Left kidney (tissue), 2 donors: ENCODE data around the gene LRFN2. TPM values are rescaled to one million over a fixed set of nuclear protein-coding genes. Genes with fewer than 3 reads are reported as not detected.

ENCODE experiments used
- DNase-seq: peaks from one replicate; pipeline ENCODE4 v3.0.0-alpha.2; 2013
- polyA plus RNA-seq: library from polyadenylated mRNA; unstranded; fragments of 120-200 nt; gene quantifications from one replicate; pipeline ENCODE4 v1.2.1, GENCODE V29; 2013; ENCODE audit not compliant: insufficient read length

Gene LRFN2
- polyA plus RNA-seq, 1 donor: 0.81 TPM

GRCh38 chr6:40432982-40433381 is 154.2 kb downstream of the LRFN2 start:
- no peak for DNase-seq

- no peak for DNase-seq
Measured at GRCh38 chr6:40431706-40432105, 155.5 kb downstream of the LRFN2 start.

GRCh38 chr6:40427196-40427595 is 160.0 kb downstream of the LRFN2 start:
- no peak for DNase-seq

DNA sequence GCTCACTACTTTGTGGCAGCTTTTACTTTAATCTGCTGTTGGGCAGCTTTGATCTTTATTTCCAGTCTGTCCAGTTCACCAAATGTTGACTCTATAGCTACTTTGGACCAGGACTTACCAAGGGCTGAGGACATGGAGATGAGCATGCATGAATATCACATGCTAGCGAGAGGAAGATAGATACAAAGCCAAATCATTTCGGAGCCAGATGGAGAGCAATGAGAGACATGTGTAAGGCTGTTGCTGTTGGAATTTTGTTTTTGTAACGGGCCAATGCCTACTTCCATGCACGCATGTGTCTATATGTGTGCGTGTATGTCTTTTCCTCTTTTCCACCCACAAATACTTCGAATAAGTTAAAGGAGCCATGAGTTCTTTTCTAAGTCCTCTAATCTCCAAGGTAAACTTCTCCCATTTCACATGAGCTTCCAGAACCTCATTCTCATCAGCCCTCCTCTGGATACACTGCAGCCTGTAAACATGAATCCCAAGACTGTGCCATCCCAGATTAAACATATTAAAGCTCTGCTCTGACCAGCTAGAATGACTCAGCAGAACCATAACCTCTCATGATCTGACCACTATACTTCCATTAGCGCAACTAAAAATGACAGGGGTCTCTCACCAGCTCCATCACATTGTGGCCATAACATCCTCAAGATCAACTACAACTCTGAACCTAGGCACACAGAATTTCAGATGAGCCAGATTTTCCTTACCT is 160.7 kb downstream of the LRFN2 start:
- DNase-seq: no peak

- peak; percentile 31 for DNase-seq
Measured at GRCh38 chr6:40425192-40425919, 161.8 kb downstream of the LRFN2 start.

GRCh38 chr6:40422046-40422445 is 165.1 kb downstream of the LRFN2 start:
- no peak for DNase-seq

GRCh38 chr6:40419946-40420728 is 167.0 kb downstream of the LRFN2 start:
- DNase-seq: no peak

DNA sequence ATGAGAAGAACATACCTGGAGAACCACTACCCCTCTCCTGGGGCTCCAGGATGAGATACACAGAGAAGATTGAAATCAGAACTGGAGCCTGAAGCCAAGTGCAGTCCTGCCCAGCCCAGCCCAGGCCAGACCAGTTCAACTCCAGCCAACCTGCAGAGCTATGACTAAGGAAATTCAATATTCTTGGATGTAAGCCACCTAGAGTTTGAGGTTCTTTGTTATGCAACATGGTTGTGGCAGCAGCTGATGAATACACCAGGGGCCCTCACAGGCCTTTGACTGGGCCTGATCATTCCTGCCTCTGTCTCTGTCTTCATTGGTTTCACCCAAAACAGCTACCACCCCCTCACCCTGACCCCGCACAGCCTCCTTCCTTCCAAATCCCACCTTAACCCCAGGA is 167.8 kb downstream of the LRFN2 start:
- DNase-seq: no peak

- DNase-seq: no peak
Measured at GRCh38 chr6:40417031-40417430, 170.1 kb downstream of the LRFN2 start.

DNA sequence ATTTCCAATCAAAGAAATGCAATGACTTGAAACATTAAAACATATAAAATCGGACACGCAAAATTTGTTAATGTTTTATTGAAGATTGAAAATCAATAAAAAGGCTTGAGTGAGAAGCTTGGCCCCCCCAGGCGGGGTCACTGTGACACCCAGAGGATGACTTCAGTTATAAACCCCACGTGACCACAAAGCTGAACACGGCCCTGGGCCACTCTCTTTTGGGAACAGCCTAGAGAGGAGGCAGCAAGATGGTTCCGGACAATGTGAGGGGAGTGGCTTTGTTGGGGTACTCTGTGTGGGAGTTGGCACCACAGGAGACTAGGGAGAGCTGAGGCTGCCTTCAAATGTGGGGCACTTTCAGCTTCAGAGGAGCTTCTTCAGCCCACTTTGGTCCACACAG is 172.5 kb downstream of the LRFN2 start:
- DNase-seq: no peak

- peak; percentile 32 for DNase-seq
Measured at GRCh38 chr6:40413239-40413638, 173.9 kb downstream of the LRFN2 start.

DNA sequence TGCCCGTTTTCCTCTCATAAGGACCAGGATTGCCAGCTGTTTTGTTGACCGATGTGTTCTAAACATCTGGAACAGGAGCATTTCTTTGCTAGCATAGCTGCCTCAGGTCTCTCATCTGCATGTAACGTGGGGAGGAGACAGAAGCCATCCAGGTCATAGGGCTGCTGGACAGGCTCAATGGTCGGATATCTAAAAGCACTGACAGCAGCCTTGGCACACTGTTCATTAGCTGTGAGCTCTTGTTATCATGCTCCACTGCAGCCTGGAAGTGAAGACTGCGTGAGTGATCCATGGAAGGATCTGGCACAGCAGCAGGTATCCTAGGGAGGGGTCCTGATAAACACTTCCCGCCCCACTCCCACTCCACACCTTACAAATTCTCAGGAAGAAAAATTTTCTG is 175.3 kb downstream of the LRFN2 start:
- no peak for DNase-seq

DNA sequence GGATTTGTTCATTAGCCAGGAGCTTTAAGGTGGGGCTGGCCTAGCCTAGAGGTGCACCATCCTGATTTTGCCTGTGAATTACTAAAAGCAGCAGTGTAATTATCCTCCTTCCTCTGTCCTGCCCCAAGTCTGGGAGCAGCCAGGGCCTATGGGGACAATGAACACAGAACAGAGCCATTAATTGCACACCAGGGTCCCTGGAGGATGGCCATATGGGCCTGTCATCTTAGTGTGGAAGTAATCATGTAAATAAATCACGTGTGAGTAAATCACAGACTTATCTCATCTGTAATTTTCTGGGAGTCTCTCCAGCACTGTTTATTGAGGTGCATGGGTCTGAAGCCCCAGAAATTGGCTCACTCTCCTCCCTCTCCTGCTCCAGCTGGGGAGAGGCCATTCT is 176.3 kb downstream of the LRFN2 start:
- no peak for DNase-seq

DNA sequence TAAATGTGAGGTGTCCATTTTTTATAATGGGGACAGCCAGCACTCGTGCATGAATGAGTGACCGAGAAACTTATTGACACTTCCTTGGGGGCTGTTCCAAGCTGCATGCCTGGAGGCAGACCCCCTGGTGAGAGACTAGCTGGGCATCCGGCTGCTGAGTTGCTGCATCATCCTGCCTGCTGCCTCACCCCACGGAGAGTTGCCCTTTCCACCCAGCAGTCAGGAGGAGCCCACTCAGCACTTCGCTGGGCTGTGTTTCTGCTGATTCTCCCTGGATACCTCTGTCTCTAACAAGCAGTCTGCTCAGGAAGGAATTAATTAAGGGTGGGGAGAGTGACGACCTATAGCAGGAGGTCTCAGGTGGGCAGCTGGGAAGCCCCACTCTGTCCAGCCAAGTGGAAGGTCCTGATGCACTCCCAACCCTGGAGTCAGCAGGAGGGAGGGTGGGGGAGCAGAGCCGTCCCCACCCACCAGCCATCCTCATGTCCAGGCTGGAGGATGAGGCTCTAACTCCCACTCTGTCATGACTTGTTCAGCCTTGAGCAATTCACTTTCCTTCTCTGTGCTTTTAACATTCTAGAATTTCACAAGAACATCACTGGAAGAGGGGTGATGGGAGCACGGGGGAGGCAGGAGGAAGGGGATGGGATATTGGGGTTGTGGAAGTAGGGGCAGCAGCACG is 177.3 kb downstream of the LRFN2 start:
- no peak for DNase-seq

DNA sequence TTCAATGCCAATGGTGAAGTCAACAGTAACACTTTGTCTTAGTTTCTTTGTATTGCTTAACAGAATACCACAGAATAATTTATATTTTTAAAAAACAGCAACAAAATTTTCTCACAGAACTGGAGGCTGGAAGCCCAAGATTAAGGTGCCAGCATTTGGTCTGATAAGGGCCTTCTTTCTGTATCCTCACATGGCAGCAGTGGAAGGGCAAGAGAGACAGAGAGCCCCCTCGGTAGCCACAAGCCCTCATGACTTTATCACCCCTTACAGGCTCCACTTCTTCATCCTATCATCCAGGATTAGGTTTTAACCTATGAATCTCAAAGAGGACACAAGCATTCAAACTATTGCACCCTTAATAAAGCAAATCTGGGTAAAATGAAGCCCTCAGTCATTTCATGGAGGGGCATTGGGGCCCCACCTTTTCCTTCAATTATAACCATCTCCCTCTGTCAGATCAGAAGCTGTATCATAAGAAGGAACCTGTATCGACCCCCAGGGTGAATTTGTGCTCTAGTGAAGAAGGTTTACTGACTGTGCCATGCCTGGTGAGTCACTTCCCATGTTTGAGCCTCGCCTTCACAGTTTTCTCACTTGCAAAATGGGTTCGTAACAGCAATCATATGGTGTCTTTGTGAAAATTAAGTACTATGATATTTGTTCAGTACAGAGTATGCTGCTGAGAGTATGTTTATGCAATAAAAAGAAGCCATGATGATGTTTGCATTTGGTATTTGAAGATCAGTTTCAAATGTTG is 178.2 kb downstream of the LRFN2 start:
- DNase-seq: no peak

- DNase-seq: no peak
Measured at GRCh38 chr6:40407239-40407638, 179.9 kb downstream of the LRFN2 start.

GRCh38 chr6:40406175-40406574 is 181.0 kb downstream of the LRFN2 start:
- no peak for DNase-seq

DNA sequence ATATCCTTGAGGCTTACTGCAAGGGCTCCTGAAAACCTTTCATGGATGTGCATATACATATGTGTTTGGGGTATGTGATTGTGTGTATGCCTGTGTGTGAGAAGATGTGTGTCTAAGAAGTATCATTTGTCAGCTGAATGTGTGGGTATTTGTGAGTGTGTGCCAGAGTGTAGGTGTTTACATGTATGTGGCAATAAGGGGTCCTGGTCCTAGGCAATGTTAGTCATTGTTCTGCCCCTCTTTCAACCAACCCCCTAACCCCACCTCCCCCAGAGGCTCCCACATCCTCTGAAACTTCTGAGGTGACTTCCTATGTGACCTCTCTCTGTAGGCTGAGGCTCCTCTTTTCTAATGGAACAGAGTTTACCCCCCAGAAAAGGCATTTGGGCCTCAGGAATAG is 186.4 kb downstream of the LRFN2 start:
- no peak for DNase-seq

DNA sequence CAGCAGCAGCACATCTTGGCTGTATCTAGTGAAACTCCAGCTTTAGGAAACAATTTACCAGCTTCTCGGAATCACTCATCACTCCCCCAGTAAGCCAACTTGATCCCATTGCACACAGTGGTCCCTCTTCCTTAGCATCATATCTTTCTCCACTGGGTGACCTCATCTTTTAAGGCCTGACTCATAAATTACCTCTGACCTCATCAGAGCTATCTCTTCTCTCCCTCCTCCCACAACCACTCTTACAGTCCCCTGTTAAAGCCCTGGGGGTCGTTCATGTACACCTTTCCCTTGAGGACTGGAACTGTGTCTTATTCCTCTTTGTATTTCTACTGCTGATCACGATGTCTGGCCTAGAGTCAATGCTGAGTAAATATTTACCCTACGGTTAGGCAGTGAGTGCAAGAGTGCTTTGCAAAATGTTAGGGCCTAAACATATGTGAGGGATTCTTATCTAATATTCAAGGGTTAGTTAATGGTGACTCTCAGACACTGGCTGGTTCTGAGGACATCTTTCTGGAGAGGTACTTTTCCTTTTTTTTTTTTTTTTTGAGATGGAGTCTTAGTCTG is 187.2 kb downstream of the LRFN2 start:
- no peak for DNase-seq

- no peak for DNase-seq
Measured at GRCh38 chr6:40398810-40399477, 188.2 kb downstream of the LRFN2 start.
